Activated T-cell treated with anti-CD3 and anti-CD28 coated beads, Interleukin-2, amount 50 U/mL, for 24 hours (primary cell): Measurements from ENCODE around the gene PPP1R12A.
"Not testable (repeated sequence)": the region's sequence is repeated elsewhere in the genome, so short reads cannot be mapped to it uniquely, and the experiment has no call there.

ENCODE experiments used
- DNase-seq: peaks from one replicate; pipeline ENCODE4 v3.0.0-alpha.2; 2020
- H3K27ac Mint-ChIP-seq: 2 replicates; pipeline ENCODE4 v1.8.0; 2020; ENCODE audit warnings: mild to moderate bottlenecking, mixed read lengths
- H3K27me3 Mint-ChIP-seq: 2 replicates; pipeline ENCODE4 v1.8.0; 2020; ENCODE audit warnings: mixed read lengths
- H3K36me3 Mint-ChIP-seq: 2 replicates; pipeline ENCODE4 v1.8.0; 2020; ENCODE audit warnings: low read depth, mixed read lengths
- H3K4me1 Mint-ChIP-seq: 2 replicates; pipeline ENCODE4 v1.8.0; 2020; ENCODE audit warnings: low read depth, mixed read lengths
- H3K4me3 Mint-ChIP-seq: 2 replicates; pipeline ENCODE4 v1.8.0; 2020; ENCODE audit warnings: mild to moderate bottlenecking, moderate library complexity, mixed read lengths
- H3K9me3 Mint-ChIP-seq: 2 replicates; pipeline ENCODE4 v1.8.0; 2020; ENCODE audit warnings: mixed read lengths

PPP1R12A gene

DNA sequence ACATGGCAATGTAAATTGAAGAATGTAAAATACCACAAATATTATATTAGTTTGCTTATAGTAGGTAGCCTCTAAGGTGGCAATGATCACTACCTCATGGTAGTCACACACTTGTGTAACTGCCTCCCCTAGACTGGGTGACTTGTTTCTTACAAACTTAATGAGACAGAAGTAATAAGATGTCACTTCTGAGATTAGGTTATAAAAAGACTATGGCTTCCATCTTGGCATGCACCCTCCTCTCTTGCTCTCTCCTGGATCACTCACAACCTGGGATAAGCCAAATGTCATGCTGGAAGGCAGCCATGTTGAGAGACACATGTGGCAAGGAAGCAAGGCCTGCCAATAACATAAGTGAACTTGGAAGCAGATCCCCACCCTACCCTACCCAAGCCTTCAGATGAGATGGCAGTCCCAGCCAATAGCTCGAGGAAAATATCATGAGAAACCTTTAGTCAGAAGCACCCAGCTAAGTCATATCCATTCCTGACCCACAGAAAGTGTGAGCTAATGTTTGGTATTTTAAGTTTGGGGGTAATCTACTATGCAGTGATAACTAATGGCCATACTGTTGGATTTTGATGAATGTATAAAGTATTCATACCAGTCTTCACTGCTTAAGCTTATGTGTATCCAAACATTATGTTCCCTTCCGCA is 43.3 kb downstream of the PPP1R12A start:
- H3K4me1 Mint-ChIP-seq: peaks cover 79% of the 10 kb centered on the region
- H3K27me3 Mint-ChIP-seq: no peaks in the 10 kb centered on the region
- H3K27ac Mint-ChIP-seq: peak overlapping the region; percentile 60
- peaks cover 13% of the 10 kb centered on the region for H3K36me3 Mint-ChIP-seq
- H3K9me3 Mint-ChIP-seq: peaks cover 7% of the 10 kb centered on the region
- DNase-seq: no peak
- no peak overlapping the region for H3K4me3 Mint-ChIP-seq

DNA sequence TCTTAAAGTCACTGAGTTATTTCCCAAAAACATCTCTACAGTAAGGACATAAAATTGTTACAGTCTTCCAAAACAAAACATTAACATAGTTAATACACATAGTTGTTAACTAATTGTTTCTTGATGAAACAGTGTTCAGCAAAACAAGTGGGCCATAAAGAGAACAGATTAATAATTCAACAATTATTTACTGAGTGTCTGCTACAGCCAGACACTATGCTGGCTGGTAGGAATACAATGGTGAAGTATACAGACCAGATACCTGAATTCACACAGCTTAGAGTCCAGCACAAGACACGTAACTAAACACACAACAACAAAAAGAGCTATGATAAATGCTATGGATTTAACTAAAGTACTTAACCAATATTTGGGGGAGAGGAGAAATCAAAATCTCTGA is 47.0 kb downstream of the PPP1R12A start:
- Mint-ChIP-seq H3K27me3 (no peaks in the 10 kb centered on the region), H3K4me1 (peaks cover 76% of the 10 kb centered on the region), H3K27ac (no peak overlapping the region), H3K9me3 (peaks cover 7% of the 10 kb centered on the region), H3K4me3 (no peak overlapping the region), H3K36me3 (peaks cover 7% of the 10 kb centered on the region)
- no peak for DNase-seq

DNA sequence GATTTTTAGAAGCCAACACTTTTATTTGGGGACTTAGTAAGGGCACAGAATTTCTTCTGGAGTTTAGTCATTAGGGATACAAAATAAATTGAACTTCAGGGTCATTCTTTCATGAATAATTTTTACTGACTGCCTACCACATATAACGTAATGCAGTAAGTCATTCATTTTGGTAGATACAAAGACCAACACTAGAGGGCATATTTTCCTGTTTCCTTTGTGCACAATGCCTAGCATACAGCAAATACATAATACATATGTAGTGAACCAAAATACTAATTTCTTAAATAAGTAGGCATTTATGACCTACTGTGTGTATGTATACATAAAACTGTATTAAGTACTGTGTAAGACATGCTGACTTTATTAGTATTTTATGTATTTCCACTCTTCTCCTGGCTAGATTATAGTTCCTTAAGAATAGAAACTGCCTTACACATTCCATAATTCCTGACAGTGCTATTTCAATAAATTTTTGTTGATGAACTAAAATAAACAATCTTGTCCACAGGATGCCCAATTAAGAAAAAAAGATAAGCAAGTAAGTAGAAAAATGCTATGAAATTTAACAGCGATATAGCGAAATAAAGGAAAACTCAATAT is 47.9 kb downstream of the PPP1R12A start:
- Mint-ChIP-seq H3K27ac (no peak overlapping the region), H3K9me3 (peaks cover 5% of the 10 kb centered on the region), H3K4me3 (no peak overlapping the region), H3K4me1 (peaks cover 83% of the 10 kb centered on the region), H3K27me3 (no peaks in the 10 kb centered on the region), H3K36me3 (peaks cover 8% of the 10 kb centered on the region)
- no peak for DNase-seq

DNA sequence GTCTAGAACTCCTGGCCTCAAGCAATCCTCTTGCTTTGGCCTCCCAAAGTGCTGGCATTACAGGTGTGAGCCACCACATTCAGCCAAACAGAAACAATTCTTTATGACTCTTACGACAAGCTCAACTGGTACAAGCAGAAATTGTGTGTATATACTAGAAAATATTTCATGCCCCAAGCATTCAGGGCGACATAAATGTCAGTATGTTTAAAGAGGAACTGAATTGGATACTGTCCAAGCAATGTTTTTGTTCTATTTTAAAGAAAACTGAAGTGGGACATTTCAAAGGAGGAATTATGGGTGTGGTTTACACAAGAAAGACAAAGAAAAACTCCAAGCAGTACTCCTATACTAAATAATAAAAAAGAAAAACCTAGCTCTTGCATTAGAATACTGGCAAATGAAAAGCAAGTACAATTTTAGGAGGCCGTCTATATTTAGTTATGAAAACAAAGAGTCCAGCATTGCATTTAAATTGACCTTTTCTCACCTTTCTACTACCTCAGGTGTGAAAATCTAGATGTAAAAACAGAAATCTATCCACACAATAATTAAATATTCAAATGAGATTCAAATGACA is 48.9 kb downstream of the PPP1R12A start:
- Mint-ChIP-seq H3K9me3 (no peaks in the 10 kb centered on the region), H3K36me3 (peaks cover 3% of the 10 kb centered on the region), H3K27ac (no peak overlapping the region), H3K4me3 (no peak overlapping the region), H3K4me1 (peaks cover 85% of the 10 kb centered on the region), H3K27me3 (no peaks in the 10 kb centered on the region)
- DNase-seq: no peak

DNA sequence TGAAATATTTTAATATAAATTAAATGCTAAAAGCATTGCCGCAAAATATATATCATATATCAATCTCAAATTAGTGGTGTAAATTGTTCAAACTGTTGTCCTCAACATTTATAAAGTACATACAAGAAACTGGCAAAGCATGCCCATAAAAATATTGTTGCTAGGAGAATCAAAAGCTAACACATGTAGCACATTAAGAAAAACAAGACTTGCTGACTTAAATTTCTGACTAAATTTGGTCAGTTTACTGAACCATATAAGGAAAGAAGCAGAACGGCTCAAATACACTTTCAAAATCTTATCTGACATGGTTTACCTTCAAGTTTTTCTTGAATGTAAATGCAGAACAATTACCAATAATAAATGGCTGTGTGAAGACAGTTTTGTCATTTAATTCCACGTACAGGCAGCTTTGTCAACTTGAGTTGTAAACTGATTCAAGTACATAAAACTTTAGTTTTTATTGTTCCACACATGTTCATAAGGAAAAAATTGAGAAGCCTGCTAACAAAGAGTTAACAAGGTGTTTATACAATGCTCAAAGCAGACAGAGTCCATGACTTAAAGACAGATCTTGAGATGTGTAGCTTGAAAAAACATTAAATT is 50.4 kb downstream of the PPP1R12A start:
- peaks cover 85% of the 10 kb centered on the region for H3K4me1 Mint-ChIP-seq
- H3K27me3 Mint-ChIP-seq: no peaks in the 10 kb centered on the region
- no peak overlapping the region for H3K27ac Mint-ChIP-seq
- H3K36me3 Mint-ChIP-seq: peaks cover 4% of the 10 kb centered on the region
- no peak for DNase-seq
- H3K4me3 Mint-ChIP-seq: no peak overlapping the region
- H3K9me3 Mint-ChIP-seq: no peaks in the 10 kb centered on the region

DNA sequence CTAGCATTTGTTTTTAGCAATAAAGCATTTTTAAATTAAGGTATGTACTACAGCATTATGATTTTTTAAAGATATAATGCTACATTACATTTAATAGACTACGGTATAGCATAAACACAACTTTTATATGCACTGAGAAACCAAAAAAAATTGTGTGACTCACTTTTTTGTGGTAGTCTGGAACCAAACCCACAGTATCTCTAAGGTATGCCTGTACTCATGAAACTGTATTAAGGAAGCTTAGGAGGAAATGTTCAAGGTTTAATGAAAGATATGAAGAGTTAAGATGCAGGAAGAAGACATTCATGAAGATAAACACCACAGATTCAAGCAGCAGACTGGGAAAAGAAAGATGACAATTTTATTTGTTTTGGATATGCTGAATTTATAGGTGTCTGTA is 51.7 kb downstream of the PPP1R12A start:
- Mint-ChIP-seq H3K36me3 (peaks cover 15% of the 10 kb centered on the region), H3K4me1 (peaks cover 83% of the 10 kb centered on the region), H3K27ac (no peak overlapping the region), H3K9me3 (no peaks in the 10 kb centered on the region), H3K4me3 (no peak overlapping the region), H3K27me3 (no peaks in the 10 kb centered on the region)
- no peak for DNase-seq

DNA sequence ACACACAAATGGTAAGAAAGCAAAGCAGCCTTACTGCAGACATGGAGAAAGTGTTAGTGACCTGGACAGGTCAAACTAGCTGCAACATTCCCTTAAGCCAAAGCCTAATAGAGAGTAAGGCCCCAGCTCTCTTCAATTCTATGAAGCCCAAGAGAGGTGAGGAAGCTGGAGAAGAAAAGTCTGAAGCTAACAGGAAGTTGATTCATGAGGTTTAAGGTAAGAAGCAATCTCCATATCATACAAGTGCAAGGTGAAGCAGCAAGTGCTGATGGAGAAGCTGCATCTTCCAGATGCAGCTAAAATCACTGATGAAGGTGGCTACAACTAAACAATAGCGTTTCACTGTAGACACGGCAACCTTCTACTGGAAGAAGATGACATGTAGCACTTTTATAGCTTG is 53.5 kb downstream of the PPP1R12A start:
- Mint-ChIP-seq H3K4me3 (no peak overlapping the region), H3K9me3 (no peaks in the 10 kb centered on the region), H3K4me1 (peaks cover 82% of the 10 kb centered on the region), H3K36me3 (peaks cover 31% of the 10 kb centered on the region), H3K27me3 (no peaks in the 10 kb centered on the region), H3K27ac (peak overlapping the region; percentile 30)
- no peak for DNase-seq

DNA sequence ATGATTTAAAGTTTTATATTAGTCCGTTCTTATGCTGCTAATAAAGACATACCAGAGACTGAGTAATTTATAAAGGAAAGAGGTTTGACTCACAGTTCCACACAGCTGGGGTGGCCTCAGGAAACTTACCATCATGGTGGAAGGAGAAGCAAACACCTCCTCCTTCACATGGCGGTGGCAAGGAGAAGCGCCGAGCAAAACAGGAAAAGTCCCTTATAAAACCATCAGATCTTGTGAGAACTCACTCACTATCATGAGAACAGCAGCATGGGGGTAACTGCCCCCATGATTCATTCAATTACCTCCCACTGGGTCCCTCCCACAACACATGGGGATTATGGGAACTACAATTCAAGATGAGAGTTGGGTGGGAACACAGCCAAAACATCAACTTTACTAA is 56.4 kb downstream of the PPP1R12A start:
- Mint-ChIP-seq H3K36me3 (peaks cover 45% of the 10 kb centered on the region), H3K4me1 (peaks cover 84% of the 10 kb centered on the region)
- H3K9me3 Mint-ChIP-seq, H3K27me3 Mint-ChIP-seq, H3K27ac Mint-ChIP-seq, DNase-seq, H3K4me3 Mint-ChIP-seq: not testable (repeated sequence)

DNA sequence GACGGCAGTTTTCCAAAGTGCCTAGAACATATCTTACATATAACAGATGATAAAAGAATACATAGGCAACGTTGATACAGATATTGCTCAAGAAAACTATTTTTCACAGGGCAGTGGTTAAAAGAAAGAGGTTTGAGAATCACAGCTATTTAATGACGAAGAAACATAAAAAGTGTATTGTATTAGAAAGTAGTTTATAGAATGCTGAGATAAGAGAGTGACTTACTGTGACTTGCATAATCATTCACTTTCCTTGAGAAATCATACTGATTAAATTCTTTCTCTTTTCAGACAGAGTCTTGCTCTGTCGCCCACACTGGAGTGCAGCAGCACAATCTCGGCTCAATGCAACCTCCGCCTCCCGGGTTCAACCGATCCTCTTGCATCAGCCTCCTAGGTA is 57.7 kb downstream of the PPP1R12A start:
- no peak overlapping the region for H3K27ac Mint-ChIP-seq
- peaks cover 82% of the 10 kb centered on the region for H3K4me1 Mint-ChIP-seq

DNA sequence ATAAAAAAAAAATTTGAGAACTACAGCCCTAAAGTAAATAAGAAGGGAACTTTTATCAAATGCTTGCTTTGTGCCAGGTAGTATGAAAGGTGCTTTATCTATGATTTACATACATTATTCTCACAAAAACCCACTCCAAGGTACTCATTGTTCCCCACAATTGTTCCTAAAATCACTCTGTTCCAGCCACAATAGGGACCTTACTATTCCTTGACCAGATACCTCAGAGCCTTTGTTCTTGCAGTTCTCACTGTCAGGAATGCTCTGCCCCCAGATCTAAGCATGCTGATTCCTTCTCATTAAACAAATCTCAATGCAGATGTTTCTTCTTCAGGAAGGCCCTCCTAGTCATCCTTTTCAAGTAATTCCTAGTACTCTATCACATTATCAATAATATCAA is 60.2 kb downstream of the PPP1R12A start:
- Mint-ChIP-seq H3K36me3 (peaks cover 74% of the 10 kb centered on the region), H3K27me3 (no peaks in the 10 kb centered on the region), H3K9me3 (no peaks in the 10 kb centered on the region), H3K4me1 (peaks cover 71% of the 10 kb centered on the region), H3K27ac (no peak overlapping the region), H3K4me3 (no peak overlapping the region)
- no peak for DNase-seq

More for the DNA sequence above, 57.7 kb downstream of the PPP1R12A start:
- H3K36me3 Mint-ChIP-seq: peaks cover 52% of the 10 kb centered on the region
- no peaks in the 10 kb centered on the region for H3K9me3 Mint-ChIP-seq
- DNase-seq: no peak
- no peak overlapping the region for H3K4me3 Mint-ChIP-seq
- no peaks in the 10 kb centered on the region for H3K27me3 Mint-ChIP-seq

DNA sequence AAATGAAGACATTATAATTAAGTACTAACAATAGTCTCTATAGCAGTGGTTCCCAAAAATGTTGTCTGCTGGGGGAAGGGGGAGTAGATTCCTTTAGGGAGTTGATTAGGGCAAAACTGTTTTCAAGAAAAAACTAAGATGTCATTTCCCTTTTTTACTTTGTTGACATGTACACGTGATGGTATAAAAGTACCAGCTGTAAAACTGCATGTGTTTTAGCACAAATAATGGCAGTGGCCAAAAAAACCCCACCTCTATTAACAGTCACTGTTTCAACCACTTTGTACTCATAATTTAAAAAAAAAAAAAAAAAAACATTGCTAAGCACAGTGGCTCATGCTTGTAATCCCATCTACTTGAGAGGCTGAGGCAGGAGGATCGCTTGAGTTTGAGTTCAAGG is 61.7 kb downstream of the PPP1R12A start:
- no peak for DNase-seq
- Mint-ChIP-seq H3K27ac (no peak overlapping the region), H3K9me3 (no peaks in the 10 kb centered on the region), H3K27me3 (no peaks in the 10 kb centered on the region), H3K4me1 (peaks cover 65% of the 10 kb centered on the region), H3K36me3 (peaks cover 77% of the 10 kb centered on the region), H3K4me3 (no peak overlapping the region)

DNA sequence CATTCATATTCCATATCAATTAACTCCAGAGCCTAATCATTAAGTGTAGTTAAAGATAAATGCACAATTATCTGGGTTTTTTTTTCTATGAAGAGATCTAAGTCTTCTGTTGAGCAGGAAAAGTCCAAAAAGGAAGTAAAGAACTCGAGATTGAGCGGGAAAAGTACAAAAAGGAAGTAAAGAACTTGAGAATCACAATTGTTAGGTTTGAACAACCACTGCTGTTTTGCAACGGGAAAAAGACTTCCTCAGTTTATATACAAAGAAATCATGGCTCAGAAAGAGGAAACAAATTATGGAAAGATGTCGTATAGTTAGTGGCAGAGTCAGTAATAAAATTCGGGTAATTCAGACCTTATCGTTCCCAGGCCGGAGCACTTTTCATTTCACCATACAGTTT is 63.3 kb downstream of the PPP1R12A start:
- no peak for DNase-seq
- peaks cover 78% of the 10 kb centered on the region for H3K36me3 Mint-ChIP-seq
- H3K9me3 Mint-ChIP-seq: no peaks in the 10 kb centered on the region
- no peak overlapping the region for H3K27ac Mint-ChIP-seq
- H3K27me3 Mint-ChIP-seq: no peaks in the 10 kb centered on the region
- H3K4me3 Mint-ChIP-seq: no peak overlapping the region
- H3K4me1 Mint-ChIP-seq: peaks cover 60% of the 10 kb centered on the region

DNA sequence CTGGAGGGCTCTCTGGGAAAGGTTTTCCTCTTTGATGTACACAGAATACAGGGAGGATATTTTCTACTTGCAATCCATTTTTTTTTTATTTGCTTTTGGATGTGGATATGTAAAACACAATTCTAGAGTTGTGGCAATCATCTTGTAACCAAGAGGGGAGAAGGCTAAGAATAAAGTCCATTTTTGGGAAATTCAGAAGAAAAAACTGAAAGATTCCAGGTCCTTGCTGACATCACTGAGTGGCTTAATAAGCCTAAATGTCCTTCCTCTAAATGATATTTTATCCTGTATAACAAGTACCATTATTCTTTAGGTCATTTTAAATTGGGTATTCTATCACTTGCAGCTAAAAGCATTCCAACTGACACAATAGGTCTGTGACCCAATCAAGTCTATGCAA is 64.0 kb downstream of the PPP1R12A start:
- no peak overlapping the region for H3K27ac Mint-ChIP-seq
- H3K36me3 Mint-ChIP-seq: peaks cover 79% of the 10 kb centered on the region

DNA sequence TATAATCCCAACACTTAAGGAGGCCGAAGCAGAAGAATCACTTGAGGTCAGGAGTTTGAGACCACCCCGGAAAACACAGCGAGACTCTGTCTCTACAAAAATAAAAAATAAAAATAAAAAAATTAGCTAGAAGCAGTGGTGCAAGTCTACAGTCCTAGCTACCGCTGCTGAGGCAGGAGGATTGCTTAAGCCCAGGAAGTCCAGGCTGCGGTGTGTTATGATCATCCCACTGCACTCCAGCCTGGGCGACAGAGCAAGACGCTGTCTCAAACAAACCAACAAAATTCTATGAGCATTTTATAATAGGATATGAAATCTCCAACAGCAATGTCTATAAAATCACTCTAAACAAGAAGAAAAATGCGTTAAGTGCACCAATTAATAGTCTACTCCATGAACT is 75.3 kb downstream of the PPP1R12A start:
- no peak for DNase-seq
- Mint-ChIP-seq H3K27ac (no peak overlapping the region), H3K36me3 (peaks cover 71% of the 10 kb centered on the region), H3K4me1 (peaks cover 36% of the 10 kb centered on the region), H3K4me3 (no peak overlapping the region), H3K27me3 (no peaks in the 10 kb centered on the region), H3K9me3 (peaks cover 4% of the 10 kb centered on the region)

More for the DNA sequence above, 64.0 kb downstream of the PPP1R12A start:
- peaks cover 60% of the 10 kb centered on the region for H3K4me1 Mint-ChIP-seq
- H3K27me3 Mint-ChIP-seq: no peaks in the 10 kb centered on the region
- H3K4me3 Mint-ChIP-seq: no peak overlapping the region
- DNase-seq: no peak
- peaks cover 5% of the 10 kb centered on the region for H3K9me3 Mint-ChIP-seq

DNA sequence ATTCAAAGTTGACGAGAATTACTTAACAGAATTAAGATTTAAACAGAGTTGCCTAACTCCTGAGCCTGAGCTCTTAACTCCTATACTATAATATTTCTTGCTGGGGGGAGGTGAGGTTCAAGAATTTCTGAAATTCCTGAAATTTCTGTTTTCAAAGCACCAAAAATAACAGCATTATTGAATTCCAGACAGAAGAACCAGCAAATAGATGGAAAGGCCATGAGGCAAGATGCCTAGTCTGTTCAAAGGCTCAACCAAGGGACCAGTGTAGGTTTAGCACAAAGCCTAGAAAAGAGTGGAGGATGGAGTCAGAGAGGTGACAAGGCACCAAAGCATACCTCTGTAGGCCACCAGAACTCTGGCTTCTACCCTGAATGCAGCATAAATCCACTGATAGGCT is 76.4 kb downstream of the PPP1R12A start:
- Mint-ChIP-seq H3K27ac (no peak overlapping the region), H3K4me1 (peaks cover 32% of the 10 kb centered on the region), H3K4me3 (no peak overlapping the region), H3K36me3 (peaks cover 68% of the 10 kb centered on the region), H3K9me3 (peaks cover 7% of the 10 kb centered on the region), H3K27me3 (no peaks in the 10 kb centered on the region)
- DNase-seq: no peak
